Natural killer cell (primary cell): ENCODE results near the gene TTLL4. TPM values are rescaled to one million over a fixed set of nuclear protein-coding genes. Genes with fewer than 3 reads are reported as not detected.

Experiments used
- ATAC-seq, 3 donors: fragments of 150-1000 bp in 2 of 3; fragments of 200-7000 bp in 1 of 3; cut with Tn5 transposase; 1 replicate in 1 of 3; 2 replicates in 2 of 3; pipeline ENCODE4 v1.10.0; 2021; ENCODE audit warnings: mild to moderate bottlenecking in 2 of 3, moderate library complexity in 2 of 3
- DNase-seq, 2 donors: peaks; one replicate each; pipeline versions ENCODE4 v3.0.0 to v3.0.0-alpha.2; 2013 to 2021; ENCODE audit warnings: mixed read lengths in 1 of 2
- H3K27ac ChIP-seq: one replicate; pipeline ENCODE4 v1.5.1; 2013; ENCODE audit warnings: mild to moderate bottlenecking, low read length
- H3K27me3 ChIP-seq: one replicate; pipeline ENCODE4 v1.6.1; 2013; ENCODE audit warnings: low read length; ENCODE audit not compliant: control insufficient read depth, insufficient read depth
- H3K36me3 ChIP-seq: one replicate; pipeline ENCODE4 v1.6.1; 2013; ENCODE audit warnings: low read length; ENCODE audit not compliant: control insufficient read depth, insufficient read depth
- H3K4me1 ChIP-seq: one replicate; pipeline ENCODE4 v1.6.1; 2013; ENCODE audit warnings: low read length; ENCODE audit not compliant: control insufficient read depth, insufficient read depth
- H3K4me3 ChIP-seq: one replicate; pipeline ENCODE4 v1.5.1; 2013; ENCODE audit warnings: low read length
- H3K9me3 ChIP-seq: one replicate; pipeline ENCODE4 v1.6.1; 2013; ENCODE audit warnings: low read length; ENCODE audit not compliant: control insufficient read depth, insufficient read depth
- H3K27ac Mint-ChIP-seq, 2 donors: one replicate each; pipeline ENCODE4 v1.8.0; 2022; ENCODE audit warnings: mild to moderate bottlenecking in 2 of 2, mixed read lengths in 2 of 2, moderate library complexity in 1 of 2
- H3K27me3 Mint-ChIP-seq, 2 donors: one replicate each; pipeline ENCODE4 v1.8.0; 2022; ENCODE audit warnings: low read depth in 2 of 2, mixed read lengths in 2 of 2
- H3K36me3 Mint-ChIP-seq: one replicate; pipeline ENCODE4 v1.8.0; 2022; ENCODE audit warnings: mixed read lengths
- H3K4me1 Mint-ChIP-seq, 2 donors: one replicate each; pipeline ENCODE4 v1.8.0; 2022; ENCODE audit warnings: mixed read lengths in 2 of 2
- H3K4me3 Mint-ChIP-seq: one replicate; pipeline ENCODE4 v1.8.0; 2022; ENCODE audit warnings: mild to moderate bottlenecking, moderate library complexity, mixed read lengths
- H3K9me3 Mint-ChIP-seq, 2 donors: one replicate each; pipeline ENCODE4 v1.8.0; 2022; ENCODE audit warnings: mixed read lengths in 2 of 2
- WGBS: methylation state at CpG from one replicate; pipeline ENCODE4 v1.1.7; 2013; ENCODE audit warnings: missing lambda C conversion rate; ENCODE audit not compliant: insufficient coverage; 5-methylcytosine and 5-hydroxymethylcytosine counted together
- intact Hi-C: fragments of 100-400 bp; cut with micrococcal nuclease; formaldehyde crosslinking; loops from one replicate; pipeline ENCODE4 v1.14.2; 2022
- total RNA-seq, 4 donors: library from RNA; stranded (reverse); fragments of 120-200 nt in 1 of 4; gene quantifications; one replicate each; pipeline versions ENCODE4 v1.2.3 to v1.2.4, GENCODE V29; 2013 to 2022
- TF ChIP-seq, protein P1 (sequence below): fragments of 200-600 bp; IDR thresholded peaks from one replicate; pipeline ENCODE4 v1.8.0; 2022; ENCODE audit warnings: antibody characterized with exemption

The TTLL4 gene
- total RNA-seq, 3 donors from 2014 or later (not counting 1 experiment from before 2014, with no cell fraction given) = 20.2 to 25.5 (median 22.8) TPM

GRCh38 chr2:218736531-218736930, 25.9 kb downstream of the TTLL4 start:
- Histone ChIP-seq H3K4me3 (no peak overlapping the region), H3K36me3 (peaks cover 34% of the 10 kb centered on the region), H3K4me1 (peaks cover 6% of the 10 kb centered on the region), H3K27ac (no peak overlapping the region), H3K27me3 (no peaks in the 10 kb centered on the region), H3K9me3 (no peaks in the 10 kb centered on the region)
- H3K9me3 Mint-ChIP-seq = no peaks in the 10 kb centered on the region
- no peak for DNase-seq
- H3K4me3 Mint-ChIP-seq = no peak overlapping the region
- no peak for ATAC-seq
- H3K27ac Mint-ChIP-seq = no peak overlapping the region
- TF ChIP-seq, protein P1, sequence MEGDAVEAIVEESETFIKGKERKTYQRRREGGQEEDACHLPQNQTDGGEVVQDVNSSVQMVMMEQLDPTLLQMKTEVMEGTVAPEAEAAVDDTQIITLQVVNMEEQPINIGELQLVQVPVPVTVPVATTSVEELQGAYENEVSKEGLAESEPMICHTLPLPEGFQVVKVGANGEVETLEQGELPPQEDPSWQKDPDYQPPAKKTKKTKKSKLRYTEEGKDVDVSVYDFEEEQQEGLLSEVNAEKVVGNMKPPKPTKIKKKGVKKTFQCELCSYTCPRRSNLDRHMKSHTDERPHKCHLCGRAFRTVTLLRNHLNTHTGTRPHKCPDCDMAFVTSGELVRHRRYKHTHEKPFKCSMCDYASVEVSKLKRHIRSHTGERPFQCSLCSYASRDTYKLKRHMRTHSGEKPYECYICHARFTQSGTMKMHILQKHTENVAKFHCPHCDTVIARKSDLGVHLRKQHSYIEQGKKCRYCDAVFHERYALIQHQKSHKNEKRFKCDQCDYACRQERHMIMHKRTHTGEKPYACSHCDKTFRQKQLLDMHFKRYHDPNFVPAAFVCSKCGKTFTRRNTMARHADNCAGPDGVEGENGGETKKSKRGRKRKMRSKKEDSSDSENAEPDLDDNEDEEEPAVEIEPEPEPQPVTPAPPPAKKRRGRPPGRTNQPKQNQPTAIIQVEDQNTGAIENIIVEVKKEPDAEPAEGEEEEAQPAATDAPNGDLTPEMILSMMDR = no peak
- intact Hi-C loops = no loop called here
- H3K36me3 Mint-ChIP-seq = no peaks in the 10 kb centered on the region
- H3K27me3 Mint-ChIP-seq = no peaks in the 10 kb centered on the region
- peaks cover 16 to 17% of the 10 kb centered on the region in 2 donors for H3K4me1 Mint-ChIP-seq
- WGBS = 92% methylated on average over 2 of the region's 2 CpGs

DNA sequence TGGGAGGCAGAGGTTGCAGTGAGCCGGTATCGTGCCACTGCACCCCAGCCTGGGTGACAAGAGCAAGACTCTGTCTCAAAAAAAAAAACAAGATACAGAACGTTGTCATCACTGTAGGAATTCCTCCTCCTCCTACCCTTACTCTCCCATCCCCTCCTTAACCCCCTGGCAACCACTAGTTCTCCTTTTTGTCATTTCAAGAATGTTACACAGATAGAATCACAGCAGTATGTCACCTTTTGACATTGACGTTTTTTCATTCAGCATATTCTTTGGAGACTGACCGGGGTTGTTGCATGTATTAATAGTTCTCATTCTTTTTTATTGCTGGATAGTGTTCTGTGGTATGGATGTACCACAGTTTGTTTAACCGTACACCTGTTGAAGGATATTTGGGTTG, 32.4 kb downstream of the TTLL4 start:
- TF ChIP-seq, protein P1 = no peak
- H3K36me3 ChIP-seq = peaks cover 52% of the 10 kb centered on the region
- peaks cover 5% of the 10 kb centered on the region for H3K4me1 ChIP-seq
- 81% methylated on average over 6 of the region's 6 CpGs for WGBS
- H3K27ac Mint-ChIP-seq = no peak overlapping the region
- no peak overlapping the region for H3K4me3 ChIP-seq
- H3K27me3 ChIP-seq = no peaks in the 10 kb centered on the region
- H3K27ac ChIP-seq = no peak overlapping the region
- no peaks in the 10 kb centered on the region for H3K9me3 Mint-ChIP-seq
- intact Hi-C loops = no loop called here
- H3K9me3 ChIP-seq = no peaks in the 10 kb centered on the region
- H3K27me3 Mint-ChIP-seq = no peaks in the 10 kb centered on the region
- no peaks in the 10 kb centered on the region for H3K36me3 Mint-ChIP-seq
- ATAC-seq (no peak), DNase-seq (no peak)
- H3K4me3 Mint-ChIP-seq = no peak overlapping the region
- H3K4me1 Mint-ChIP-seq = peaks cover 0 to 6% of the 10 kb centered on the region in 2 donors

GRCh38 chr2:218744615-218745014, 34.0 kb downstream of the TTLL4 start:
- H3K36me3 Mint-ChIP-seq = no peaks in the 10 kb centered on the region
- no peak overlapping the region for H3K4me3 Mint-ChIP-seq
- peak overlapping the region in 1 of 2 donors; percentile 7 for H3K27ac Mint-ChIP-seq
- H3K4me3 ChIP-seq = no peak overlapping the region
- H3K9me3 ChIP-seq = no peaks in the 10 kb centered on the region
- H3K27me3 ChIP-seq = no peaks in the 10 kb centered on the region
- H3K9me3 Mint-ChIP-seq = no peaks in the 10 kb centered on the region
- TF ChIP-seq, protein P1 = no peak
- WGBS = 61% methylated on average over 2 of the region's 3 CpGs
- ATAC-seq (no peak), DNase-seq (no peak)
- H3K27me3 Mint-ChIP-seq = no peaks in the 10 kb centered on the region
- H3K4me1 ChIP-seq = peaks cover 5% of the 10 kb centered on the region
- H3K36me3 ChIP-seq = peaks cover 48% of the 10 kb centered on the region
- peaks cover 0 to 6% of the 10 kb centered on the region in 2 donors for H3K4me1 Mint-ChIP-seq
- peak overlapping the region; percentile 25 for H3K27ac ChIP-seq
- intact Hi-C loops = no loop called here

DNA sequence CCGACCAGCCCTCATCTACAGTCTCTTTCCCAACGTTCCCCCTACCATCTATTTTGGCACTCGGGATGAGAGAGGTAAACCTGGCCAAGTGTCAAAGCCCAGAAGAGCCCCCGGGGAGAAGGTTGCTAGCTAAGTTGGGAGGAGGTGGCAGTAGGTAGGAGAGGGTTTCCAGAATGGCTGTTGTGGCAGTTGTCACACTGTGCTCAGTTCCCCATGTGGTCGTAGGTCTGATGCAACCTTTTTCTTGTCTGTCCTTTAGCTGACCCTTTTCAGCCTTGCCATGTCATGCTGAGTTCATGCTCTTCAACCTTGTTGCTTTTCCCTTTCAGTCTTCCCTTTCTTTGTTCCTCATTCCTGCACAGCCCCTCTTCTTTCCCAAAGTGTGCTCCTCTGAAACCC, 34.5 kb downstream of the TTLL4 start:
- TF ChIP-seq, protein P1 = no peak
- intact Hi-C loops = no loop called here
- Histone ChIP-seq H3K9me3 (no peaks in the 10 kb centered on the region), H3K36me3 (peaks cover 50% of the 10 kb centered on the region), H3K27me3 (no peaks in the 10 kb centered on the region), H3K4me3 (no peak overlapping the region), H3K4me1 (peaks cover 5% of the 10 kb centered on the region), H3K27ac (peak overlapping the region; percentile 25)
- ATAC-seq (peak in 2 of 3 donors; percentile 41 to 77), DNase-seq (peak in 1 of 2 donors; percentile 7)
- Mint-ChIP-seq H3K27ac (peak overlapping the region in 1 of 2 donors; percentile 73), H3K4me1 (peaks cover 0 to 6% of the 10 kb centered on the region in 2 donors), H3K9me3 (no peaks in the 10 kb centered on the region), H3K27me3 (no peaks in the 10 kb centered on the region), H3K4me3 (no peak overlapping the region), H3K36me3 (no peaks in the 10 kb centered on the region)
- 72% methylated on average over 5 of the region's 5 CpGs for WGBS
